Stimulated activated CD4-positive, alpha-beta T cell treated with anti-CD3 and anti-CD28 coated beads, Interleukin-4, amount 100 ng/mL, for 1 hour (primary cell): ENCODE results near the gene AKT1.

Experiments used
- DNase-seq: peaks from one replicate; pipeline ENCODE4 v3.0.0-alpha.2; 2020

AKT1 gene

GRCh38 chr14:104784846-104785707 lies 10.5 kb downstream of the AKT1 start:
- DNase-seq: no peak

- no peak for DNase-seq
Observed at GRCh38 chr14:104784218-104784568, 11.4 kb downstream of the AKT1 start.

DNA sequence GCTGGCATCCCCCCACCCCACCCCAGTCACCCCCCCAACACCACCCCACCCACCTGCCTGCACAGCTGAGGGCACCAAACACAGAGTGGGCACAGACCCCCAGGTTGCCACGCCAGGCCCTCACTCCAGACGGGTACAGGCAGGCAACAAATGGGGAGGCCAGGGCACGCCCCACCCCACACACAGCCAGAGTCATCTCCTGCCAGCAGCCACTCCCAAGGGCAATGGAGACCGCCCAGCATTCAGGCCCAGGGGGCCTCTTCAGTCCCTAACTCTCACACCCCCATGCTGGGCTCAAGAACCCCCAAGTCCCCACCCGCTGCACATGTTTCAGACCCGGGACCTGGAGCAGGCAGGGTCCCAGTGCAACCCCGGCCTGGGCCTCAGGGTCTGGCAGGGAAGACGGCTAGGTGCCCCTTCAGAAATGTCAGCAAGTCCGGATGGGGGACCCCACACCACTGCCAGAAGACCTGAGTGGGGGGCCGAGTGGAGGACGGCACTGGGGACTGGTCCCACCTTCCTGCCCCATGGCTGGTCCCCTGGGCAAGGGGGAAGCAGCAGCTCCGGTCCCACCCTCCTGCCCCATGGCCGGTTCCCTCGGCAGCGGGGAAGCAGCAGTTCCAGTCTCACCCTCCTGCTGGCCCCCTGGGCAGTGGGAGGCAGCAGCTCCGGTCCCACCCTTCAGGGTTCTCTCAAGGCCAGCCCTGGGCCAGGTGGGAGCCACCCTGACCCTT lies 11.9 kb downstream of the AKT1 start:
- no peak for DNase-seq

GRCh38 chr14:104782808-104783139 lies 12.8 kb downstream of the AKT1 start:
- DNase-seq: no peak

- DNase-seq: no peak
Observed at GRCh38 chr14:104782086-104782807, 13.3 kb downstream of the AKT1 start.

DNA sequence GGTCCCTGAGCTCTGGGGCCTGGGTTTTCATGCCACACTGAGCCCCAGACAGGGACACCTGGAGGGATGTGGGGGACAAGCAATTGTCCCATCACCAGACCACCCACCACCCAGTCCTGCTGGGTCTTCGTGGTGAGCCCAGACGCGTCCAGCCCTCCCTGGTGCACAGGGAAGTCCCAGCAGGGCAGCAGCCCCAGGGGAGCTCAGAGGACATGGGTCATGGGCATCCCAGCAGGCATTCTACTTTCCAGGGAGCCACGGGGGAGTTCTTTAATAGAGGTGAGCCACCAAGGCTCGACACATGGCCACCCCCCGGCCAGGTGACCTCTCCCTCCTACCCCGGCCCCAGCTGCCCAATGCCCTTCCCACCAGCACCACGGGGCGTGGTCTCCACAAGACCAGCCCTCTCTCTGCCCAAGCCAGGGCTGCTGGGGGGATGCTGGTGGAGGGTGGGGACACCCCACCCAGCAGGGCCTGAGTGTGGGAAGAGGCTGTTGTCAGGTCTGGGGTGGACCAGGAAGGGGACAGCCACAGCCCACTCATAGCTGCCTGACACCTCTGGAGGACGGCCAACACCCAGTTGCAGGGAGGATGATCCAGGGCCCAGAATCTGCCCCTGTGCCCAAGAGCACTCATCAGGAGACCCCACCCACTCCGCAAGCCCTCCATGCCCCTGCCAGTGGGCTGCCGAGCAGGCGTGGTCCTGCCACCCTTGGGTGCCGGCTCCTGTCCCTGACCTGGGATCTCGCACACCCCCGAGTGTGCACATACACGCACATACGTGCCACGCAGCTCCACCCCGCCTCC lies 14.1 kb downstream of the AKT1 start:
- DNase-seq: no peak

- DNase-seq: no peak
Observed at GRCh38 chr14:104780513-104781030, 15.0 kb downstream of the AKT1 start.

GRCh38 chr14:104779776-104780512 lies 15.6 kb downstream of the AKT1 start:
- DNase-seq: no peak

DNA sequence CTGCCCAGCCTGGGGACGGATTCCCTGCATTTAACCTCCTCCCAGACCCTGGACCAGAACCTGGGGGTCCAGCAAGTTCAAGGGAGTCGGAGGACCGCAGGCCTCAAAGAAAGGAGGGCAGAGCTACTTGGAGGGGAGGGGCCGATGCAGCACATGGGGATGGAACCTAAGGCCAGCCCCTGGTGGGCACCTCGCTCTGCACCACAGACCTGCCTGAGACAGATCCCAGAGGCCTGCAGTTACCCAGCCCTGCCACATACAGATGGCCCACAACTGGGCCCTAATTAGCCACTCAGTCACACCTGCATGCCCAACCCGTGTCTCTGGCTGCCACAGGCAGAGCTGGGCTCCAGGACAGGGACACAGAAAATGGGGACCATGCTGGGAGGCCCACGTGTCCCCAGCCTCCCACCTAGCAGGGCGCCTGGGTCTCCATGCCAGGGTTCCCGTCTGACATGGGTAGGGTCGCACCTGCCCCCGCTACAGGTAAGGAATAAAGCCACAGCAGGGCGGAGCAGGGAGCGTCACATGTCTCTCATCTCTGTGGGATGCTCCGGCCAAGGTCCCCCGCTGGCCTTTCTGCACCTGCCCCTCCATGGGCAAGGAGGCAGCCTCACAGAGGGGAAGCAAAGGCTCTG lies 16.7 kb downstream of the AKT1 start:
- DNase-seq: no peak

GRCh38 chr14:104777808-104778249 lies 17.7 kb downstream of the AKT1 start:
- DNase-seq: no peak

DNA sequence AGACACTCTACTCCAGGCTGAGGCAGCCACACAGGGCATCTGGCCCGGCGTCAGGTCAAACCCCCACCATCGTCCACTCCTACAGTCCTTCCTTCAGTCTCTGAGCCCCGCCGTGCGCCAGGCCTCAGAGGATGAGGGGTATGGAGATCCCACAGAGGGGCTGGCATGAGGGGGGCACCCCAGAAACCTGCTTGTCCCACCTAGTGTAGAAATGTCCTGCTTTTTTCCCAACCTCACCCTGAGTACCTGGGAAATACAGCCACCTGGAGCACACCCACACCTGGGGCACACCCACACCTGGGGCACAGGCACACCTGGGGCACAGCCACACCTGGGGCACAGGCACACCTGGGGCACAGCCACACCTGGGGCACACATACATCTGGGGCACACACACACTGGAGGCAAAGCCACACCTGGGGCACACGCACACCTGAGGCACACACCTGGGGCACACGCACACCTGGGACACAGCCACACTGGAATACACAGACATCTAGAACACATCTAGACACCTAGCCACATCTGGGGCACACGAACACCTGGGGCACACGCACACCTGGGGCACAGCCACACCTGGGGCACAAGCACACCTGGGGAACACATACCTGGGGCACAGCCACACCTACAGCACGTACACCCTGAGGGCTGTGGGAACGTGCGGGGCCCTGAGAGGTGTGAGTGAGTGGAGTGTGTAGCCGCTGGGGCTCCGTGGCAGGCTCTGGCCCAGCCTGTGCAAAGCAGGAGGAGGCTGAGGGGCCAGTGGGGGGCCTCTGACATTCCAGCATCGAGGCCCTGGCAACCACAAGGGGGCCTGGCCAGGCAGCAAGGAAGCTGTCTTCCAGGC lies 18.4 kb downstream of the AKT1 start:
- DNase-seq: no peak

DNA sequence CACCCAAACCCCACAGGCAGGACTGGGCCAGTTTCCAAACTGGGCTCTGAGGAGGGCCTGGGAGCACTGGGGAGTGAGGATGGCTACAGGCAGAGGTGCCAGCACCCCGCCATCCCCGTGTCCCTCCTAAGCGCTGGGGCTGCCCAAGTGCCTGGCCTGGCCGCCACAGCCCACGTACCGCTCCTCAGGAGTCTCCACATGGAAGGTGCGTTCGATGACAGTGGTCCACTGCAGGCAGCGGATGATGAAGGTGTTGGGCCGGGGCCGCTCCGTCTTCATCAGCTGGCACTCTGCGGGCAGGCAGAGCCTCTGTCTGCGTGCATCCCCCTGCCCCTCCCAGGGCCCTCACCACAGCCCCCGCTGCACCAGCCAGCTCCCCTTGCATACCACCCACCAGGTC lies 19.1 kb downstream of the AKT1 start:
- no peak for DNase-seq

DNA sequence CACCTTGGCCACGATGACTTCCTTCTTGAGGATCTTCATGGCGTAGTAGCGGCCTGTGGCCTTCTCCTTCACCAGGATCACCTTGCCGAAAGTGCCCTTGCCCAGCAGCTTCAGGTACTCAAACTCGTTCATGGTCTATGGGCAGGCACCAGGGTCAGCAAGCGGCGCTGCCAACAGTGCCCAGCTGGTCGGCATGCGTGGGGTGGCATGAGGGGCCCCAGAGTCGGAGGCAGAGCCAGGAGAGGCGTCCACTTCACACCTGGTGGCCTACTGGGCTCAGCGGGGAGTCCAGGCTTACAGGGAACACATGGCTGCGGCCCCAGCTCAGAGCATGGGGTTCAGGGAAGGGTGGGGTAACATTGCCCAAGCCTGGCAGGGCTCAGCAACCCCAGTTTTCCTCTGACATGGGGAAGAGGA lies 20.5 kb downstream of the AKT1 start:
- no peak for DNase-seq

GRCh38 chr14:104774453-104775072 lies 21.0 kb downstream of the AKT1 start:
- no peak for DNase-seq

- DNase-seq: no peak
Observed at GRCh38 chr14:104773505-104774452, 21.8 kb downstream of the AKT1 start.

- DNase-seq: no peak
Observed at GRCh38 chr14:104772707-104773504, 22.6 kb downstream of the AKT1 start.

- DNase-seq: no peak
Observed at GRCh38 chr14:104771918-104772706, 23.4 kb downstream of the AKT1 start.
